HCT116 (cell line): ENCODE results near the gene MANBA.

Source experiments
- CTCF ChIP-seq, 3 experiments: fragments of 200-600 bp in 1 of 3; sonication (generic) in 1 of 3; IDR thresholded peaks in 2 of 3; conservative IDR thresholded peaks in 1 of 3; 2 replicates each; pipeline ENCODE4 v1.5.1; 2012 to 2017; ENCODE audit warnings: low read depth in 2 of 3, low read length in 2 of 3, antibody characterized with exemption in 1 of 3, borderline replicate concordance in 1 of 3, control low read depth in 1 of 3, mild to moderate bottlenecking in 1 of 3, mixed read lengths in 1 of 3, mixed run types in 1 of 3, moderate library complexity in 1 of 3; ENCODE audit not compliant: insufficient read depth in 1 of 3
- EZH2 ChIP-seq: fragments of 200-600 bp; sonication (generic); IDR thresholded peaks from 2 replicates; pipeline ENCODE4 v1.6.1; 2017; ENCODE audit warnings: antibody characterized with exemption, mixed run types
- EZH2phosphoT487 ChIP-seq: fragments of 200-600 bp; IDR thresholded peaks from 2 replicates; pipeline ENCODE4 v1.6.1; 2018; ENCODE audit warnings: antibody characterized with exemption, borderline replicate concordance
- JUND ChIP-seq: IDR thresholded peaks from 2 replicates; pipeline ENCODE4 v1.6.1; 2012
- MAX ChIP-seq: IDR thresholded peaks from 2 replicates; pipeline ENCODE4 v1.6.1; 2012
- POLR2A ChIP-seq: IDR thresholded peaks from 2 replicates; pipeline ENCODE4 v1.7.0; 2011; ENCODE audit warnings: borderline replicate concordance; ENCODE audit not compliant: insufficient read depth, insufficient read length; ENCODE audit errors: extremely low read depth
- POLR2AphosphoS5 ChIP-seq: IDR thresholded peaks from 2 replicates; pipeline ENCODE4 v1.6.1; 2011; ENCODE audit warnings: mild to moderate bottlenecking, low read depth, low read length, moderate library complexity
- RAD21 ChIP-seq: IDR thresholded peaks from 2 replicates; pipeline ENCODE4 v1.6.1; 2012; ENCODE audit warnings: low read depth, mild to moderate bottlenecking
- SIN3A ChIP-seq: IDR thresholded peaks from 2 replicates; pipeline ENCODE4 v1.6.1; 2012; ENCODE audit warnings: low read depth
- SP1 ChIP-seq: IDR thresholded peaks from 2 replicates; pipeline ENCODE4 v1.6.1; 2012; ENCODE audit warnings: low read depth
- SRF ChIP-seq: IDR thresholded peaks from 2 replicates; pipeline ENCODE4 v1.6.1; 2012; ENCODE audit warnings: low read depth
- YY1 ChIP-seq: IDR thresholded peaks from 2 replicates; pipeline ENCODE4 v1.6.1; 2011; ENCODE audit warnings: low read length, low read depth, moderate library complexity, mild to moderate bottlenecking; ENCODE audit not compliant: insufficient replicate concordance; ENCODE audit errors: extremely low read depth

GRCh38 chr4:102717448-102718092 is 43.2 kb downstream of the MANBA start:
- no peak for TF ChIP-seq POLR2A
- TF ChIP-seq YY1 = no peak
- TF ChIP-seq CTCF (IDR thresholded peaks at IDR 0.05 in 2 of 3, conservative IDR thresholded peaks at IDR 0.05 in 1 of 3; ENCODE audit: borderline replicate concordance in 1 of 3, insufficient read depth in 1 of 3, low read depth in 2 of 3, low read length in 2 of 3) = no peak
- TF ChIP-seq JUND = 0 out of 2 replicates have a peak, but pooled peaks have one; percentile 17
- no peak for TF ChIP-seq EZH2phosphoT487
- TF ChIP-seq POLR2AphosphoS5 = no peak
- TF ChIP-seq SRF = no peak
- no peak for TF ChIP-seq MAX
- no peak for TF ChIP-seq RAD21
- no peak for TF ChIP-seq SIN3A
- no peak for TF ChIP-seq SP1
- no peak for TF ChIP-seq EZH2
